GM18861 (cell line): ENCODE measurements around the gene CLCN5.
"Not testable (repeated sequence)": the region's sequence is repeated elsewhere in the genome, so short reads cannot be mapped to it uniquely, and the experiment has no call there.

ENCODE experiments used
- ATAC-seq: cut with Tn5 transposase; IDR thresholded peaks from one replicate; pipeline ENCODE4 v1.9.1; 2021; ENCODE audit not compliant: unreplicated experiment

The CLCN5 gene

DNA sequence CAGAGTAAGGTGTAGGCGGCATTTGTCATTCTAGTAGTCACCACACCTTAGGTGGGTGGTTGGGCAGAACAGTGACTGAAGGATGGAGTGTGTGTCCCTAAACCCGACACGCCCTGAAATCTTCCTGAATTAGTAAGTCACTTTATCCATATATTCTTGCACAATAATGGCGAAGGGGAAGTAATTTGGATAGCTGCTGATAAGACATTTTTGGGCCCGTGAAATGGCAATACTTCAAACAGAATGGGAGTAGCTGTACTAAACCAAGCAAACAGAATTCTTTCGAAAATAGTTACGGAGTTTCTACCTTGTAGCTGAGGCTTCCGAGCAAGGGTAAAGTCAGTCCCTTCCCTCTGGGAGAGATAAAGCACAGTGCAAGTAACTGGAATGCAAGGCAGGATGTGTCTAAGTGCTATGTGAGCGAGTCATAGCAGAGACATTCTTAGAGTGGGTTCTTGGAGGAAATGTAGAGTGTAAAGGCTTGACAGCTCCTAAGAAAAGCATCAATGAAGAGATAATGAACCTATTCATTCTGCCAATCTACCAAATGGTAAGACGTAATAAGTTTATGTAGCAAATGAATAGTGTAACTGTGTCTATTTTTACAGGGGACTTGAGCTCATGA, 72.8 kb downstream of the CLCN5 start:
- no peak for ATAC-seq

DNA sequence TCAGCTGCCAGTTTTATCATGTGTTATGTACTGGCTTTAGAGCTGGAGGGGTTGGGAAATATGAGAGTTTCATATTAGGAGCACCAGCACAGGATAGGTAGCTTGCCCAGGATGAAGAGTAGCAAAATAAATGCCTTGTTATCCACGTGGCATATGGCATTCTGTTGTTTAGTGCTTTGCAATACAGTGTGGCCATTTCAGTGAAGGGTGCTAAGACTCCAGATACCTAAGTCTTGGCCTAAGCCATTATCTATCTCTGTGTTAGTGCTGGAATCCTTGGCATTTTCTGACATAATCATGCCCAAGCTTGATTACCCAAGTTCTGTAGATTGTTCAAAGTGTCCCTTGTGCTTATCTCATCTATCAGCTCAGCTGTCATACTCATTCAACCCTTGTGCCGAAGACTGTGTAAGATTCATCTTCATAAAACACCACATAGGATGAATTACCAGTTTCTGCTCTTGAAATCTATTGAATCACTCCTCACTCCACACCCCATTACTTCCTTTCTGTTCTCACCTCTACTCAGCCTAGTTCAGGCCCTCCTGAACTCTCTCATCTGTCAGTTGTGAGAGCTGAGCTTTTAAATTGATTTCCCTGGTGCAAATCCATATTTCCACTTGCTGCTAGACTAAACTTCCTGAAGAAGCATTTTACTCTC, 73.5 kb downstream of the CLCN5 start:
- no peak for ATAC-seq

DNA sequence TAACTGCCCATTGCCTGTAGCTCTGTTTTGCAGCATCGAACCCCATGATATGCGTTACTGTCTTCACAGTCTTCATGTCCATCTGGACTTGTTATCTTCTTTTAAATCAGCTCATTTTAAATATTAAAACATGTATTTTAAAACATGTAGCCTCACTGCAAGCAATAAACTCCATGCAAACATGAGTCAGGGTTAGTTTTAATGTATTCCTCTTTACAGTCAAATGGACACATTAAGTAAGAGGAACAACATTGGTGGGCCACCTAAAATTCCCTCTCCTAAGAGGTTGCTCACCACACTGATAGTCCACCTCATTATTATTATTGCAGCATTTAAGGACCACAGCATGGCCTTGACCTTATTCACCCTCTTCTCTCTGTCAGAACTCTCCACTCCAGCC, 74.1 kb downstream of the CLCN5 start:
- ATAC-seq = no peak

DNA sequence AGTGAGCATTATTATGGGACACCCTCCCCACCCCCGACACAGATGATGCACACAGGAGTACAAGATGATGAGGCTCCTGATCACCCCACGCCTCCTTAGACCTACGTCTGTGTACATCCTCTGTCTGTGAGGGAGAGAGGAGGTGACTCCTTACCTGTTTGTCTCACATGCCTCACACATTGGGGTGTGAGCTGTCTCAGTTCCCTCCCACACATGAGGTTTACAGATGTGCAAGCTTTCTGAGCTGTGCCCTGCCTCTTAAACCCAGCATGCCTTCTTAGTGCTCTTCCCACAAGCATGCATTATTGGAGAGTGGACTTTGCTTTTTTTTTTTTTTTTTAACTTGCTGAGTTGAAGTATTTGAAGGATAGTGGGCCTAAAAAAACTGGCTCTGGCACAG, 76.7 kb downstream of the CLCN5 start:
- no peak for ATAC-seq

DNA sequence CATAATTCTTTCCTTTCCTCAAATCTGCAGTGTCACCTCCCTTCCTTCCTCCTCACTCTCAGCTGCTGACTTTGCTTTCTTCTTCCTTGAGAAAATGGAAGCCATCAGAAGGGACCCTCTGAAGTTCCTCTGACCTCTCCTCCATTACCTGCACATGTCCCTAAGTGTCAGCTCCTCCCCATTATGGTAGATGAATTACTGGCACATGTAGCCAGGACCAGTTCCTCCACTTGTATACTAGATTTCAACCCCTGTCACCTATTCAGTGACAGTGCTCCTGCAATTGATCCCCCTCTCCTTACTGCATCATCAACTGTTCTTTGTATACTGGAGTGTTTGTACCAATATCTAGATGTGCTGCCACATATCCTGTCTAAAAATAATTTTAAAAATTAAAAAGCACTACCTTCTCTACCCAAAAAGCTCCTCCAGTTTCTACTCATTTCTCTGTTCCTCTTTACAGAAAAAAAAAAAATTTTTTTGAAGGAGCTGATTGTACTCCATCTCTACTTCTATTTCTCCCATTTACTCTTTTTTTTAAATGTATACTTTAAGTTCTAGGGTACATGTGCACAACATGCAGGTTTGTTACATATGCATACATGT, 78.6 kb downstream of the CLCN5 start:
- no peak for ATAC-seq

DNA sequence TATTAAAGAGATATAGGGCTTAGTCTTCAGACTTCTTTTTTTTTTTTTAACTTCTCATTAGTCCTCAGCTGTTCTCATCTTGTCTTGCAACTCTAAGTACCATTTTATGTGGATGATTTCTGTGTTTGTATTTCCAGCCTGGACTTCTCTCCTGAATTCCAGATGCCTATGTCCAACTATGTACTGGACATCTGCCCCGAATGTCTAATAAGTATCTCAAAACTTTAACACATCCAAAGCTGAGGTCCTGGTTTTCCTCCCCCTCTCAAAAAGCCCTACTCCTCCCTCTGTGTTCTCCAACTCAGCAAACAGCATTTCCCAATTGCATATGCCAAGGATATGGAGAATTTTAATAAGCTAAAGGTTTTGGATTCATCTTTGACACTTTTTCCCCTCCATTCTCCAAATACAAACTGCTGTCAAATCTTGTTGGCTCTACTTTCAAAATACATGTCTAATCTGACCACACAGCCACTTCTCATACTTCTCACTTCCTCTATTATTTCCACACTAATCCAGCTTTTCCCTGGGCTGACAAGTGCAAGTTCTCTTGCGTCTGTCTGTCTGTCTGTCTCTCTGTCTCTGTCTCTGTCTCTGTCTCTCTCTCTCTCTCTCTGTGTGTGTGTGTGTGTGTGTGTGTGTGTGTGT, 79.8 kb downstream of the CLCN5 start:
- peak; percentile 58 for ATAC-seq

DNA sequence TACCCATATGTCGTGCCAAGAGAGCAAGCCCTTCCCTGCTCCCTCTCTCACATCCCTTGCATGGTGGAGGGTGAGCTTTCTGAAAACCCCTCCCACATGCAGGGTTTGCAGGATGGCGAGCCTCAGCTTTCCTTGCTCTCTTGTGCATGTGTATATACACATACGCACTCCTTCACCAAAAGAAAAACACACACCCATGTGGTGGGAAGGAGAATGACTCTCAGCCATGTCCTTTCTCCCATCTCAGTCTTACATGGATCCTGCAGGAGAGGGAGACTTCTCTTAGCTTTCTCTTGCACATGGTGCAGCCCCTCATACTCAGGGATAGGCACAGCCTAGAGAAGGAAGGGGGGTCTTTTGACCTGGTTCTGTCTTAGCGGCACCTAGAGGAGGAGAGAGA, 81.1 kb downstream of the CLCN5 start:
- ATAC-seq = no peak

DNA sequence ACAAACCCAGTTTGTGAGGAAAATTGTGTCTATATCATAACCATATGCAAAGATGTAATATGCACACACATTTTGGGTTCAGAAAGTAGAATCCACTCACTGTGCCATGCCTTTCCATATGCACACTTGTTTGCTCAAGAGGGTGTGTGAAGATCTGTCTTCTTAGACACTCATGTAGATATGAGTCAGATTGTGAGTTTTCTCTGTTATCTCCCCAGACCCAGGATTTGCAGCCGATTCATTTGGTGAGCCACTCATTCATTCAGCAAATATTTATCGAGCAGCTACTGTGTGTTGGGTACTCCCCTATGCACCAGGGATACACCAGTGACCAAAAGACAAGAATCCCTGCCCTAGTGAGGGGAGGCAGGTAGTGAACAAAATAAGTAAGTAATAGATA, 81.5 kb downstream of the CLCN5 start:
- ATAC-seq = no peak

DNA sequence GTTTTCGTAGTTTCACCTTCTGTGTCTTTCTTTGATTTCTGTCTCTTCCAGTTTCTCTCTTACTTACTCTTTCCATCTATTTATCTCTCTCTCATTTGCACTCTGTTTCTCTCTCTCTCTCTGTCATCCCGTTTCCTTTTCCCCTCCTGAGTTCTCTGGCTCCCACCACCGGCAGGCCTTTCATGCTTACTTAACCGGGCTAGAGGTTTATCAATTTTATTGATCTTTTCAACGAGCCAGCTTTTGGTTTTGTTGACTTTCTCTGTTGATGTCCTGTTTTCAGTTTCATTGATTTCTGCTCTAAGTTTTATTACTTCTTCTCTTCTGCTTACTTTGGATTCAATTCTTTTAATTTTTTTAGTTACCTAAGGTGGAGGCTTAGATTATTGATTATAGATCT, 103.2 kb downstream of the CLCN5 start:
- not testable (repeated sequence) for ATAC-seq

DNA sequence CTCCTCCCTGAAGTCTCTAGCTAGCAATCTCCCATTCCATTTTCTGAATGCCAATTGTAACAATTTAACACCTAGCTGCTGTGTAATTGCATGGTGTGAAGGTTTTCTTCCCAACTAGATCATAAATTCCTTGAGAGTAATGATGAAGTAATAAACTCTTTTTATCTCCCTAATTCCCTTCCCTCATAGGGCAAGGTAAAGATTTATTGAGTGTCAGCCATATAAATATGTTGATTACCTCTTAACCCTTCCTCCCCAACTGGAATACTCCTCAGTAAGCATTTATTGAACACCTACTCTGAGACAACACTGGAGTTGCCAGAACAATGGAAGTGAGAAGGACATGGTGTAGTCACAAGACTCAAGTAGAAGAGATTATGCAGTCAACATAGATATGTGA, 112.7 kb downstream of the CLCN5 start:
- ATAC-seq = no peak

DNA sequence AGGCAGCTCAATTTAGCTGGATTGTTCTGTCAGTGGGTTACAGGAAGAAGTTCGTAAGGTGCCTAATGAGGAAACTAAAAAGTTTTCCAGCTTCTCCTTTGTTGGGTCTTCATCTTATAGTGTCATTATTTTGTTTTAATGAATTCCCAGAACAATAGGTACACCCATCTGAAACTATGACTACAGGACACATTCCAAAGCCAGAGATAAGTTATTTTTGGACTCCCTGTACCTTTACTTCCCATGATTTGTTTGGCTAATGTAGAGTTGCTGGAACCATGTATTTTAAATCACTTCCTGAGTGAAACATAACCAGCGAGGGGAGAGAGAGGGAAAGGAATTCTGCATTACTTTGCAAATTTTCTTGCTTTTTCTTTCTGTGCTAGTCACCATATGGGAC, 114.0 kb downstream of the CLCN5 start:
- no peak for ATAC-seq

DNA sequence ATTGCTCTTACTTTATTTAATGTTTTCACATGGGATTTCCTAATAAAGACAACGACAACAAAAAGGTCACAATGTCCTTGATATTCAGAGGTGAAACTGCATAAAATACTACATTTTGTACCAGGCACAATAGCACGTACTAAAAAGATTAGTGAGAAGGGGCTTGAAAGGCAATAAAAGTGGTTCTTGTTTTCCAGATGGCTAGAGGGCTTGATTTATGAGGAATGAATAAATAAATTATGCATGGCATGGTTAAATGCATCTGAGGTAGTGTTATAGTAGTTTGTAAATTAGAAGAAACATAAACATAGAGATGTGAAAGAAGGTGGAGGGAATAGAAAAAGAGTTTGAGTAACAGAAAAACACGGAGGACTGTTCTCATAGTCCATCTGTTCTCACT, 123.4 kb downstream of the CLCN5 start:
- ATAC-seq = no peak

DNA sequence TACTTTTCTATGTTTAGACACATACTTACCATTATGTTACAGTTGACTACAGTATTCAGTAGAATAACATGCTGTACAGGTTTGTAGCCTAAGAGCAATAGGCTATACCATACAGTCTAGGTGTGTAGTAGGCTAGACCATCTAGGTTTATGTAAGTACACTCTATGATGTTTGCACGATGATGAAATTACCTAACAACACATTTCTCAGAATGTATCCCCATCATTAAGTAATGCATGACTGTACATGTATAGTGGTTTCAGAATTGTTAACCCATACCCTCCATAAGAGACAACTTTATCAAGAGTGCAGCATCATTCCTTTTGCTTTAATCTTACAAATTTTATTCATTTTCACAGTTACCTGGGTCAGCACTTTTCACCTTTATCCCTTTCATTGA, 126.8 kb downstream of the CLCN5 start:
- no peak for ATAC-seq

DNA sequence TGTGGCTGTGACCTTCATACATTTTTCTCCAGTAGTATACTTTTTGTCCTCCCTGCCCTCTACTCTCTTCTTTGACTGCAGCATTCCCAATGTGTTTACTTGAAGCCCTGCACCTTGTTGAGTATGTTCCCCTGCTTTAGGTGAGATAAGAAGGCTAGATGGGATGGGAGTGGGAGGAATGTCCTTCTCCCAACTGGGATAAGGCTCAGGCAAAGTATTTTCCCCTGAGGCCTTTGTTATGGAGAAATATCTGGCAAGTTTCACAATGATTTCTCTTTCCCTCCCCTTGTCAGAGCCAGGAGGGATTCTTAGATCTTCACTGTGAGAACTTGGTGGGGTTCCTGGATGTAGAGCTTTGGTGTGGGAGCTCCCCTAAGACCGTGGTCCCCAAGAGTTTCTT, 131.8 kb downstream of the CLCN5 start:
- ATAC-seq = no peak

DNA sequence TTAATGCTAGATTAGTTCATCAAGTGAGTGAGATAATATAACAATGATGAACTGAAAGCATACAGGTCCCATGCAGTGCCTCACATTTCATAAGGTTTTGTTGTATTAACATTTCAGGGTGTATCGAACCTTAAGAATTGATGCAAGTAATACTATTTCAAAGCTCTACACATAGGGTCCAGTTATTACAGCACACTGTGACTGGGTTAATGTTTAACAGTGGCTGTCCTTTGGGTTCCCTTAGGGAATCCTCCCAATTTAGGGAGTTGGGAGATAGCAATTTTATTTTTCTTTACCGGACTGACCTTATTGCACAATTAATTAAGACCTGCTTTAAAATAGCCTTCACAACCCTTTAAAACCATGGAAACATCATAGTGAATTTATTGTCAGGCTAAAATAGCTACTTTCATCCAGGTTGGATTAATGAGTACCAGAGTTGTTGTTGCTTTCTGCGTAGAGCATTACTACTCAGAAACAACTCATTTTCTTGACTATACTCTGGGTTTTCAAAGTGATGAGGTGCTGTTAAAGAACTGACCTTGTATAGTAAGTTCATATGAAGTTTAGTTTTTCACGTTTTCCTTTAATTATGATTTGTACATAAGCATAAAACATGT, 144.0 kb downstream of the CLCN5 start:
- ATAC-seq = no peak

DNA sequence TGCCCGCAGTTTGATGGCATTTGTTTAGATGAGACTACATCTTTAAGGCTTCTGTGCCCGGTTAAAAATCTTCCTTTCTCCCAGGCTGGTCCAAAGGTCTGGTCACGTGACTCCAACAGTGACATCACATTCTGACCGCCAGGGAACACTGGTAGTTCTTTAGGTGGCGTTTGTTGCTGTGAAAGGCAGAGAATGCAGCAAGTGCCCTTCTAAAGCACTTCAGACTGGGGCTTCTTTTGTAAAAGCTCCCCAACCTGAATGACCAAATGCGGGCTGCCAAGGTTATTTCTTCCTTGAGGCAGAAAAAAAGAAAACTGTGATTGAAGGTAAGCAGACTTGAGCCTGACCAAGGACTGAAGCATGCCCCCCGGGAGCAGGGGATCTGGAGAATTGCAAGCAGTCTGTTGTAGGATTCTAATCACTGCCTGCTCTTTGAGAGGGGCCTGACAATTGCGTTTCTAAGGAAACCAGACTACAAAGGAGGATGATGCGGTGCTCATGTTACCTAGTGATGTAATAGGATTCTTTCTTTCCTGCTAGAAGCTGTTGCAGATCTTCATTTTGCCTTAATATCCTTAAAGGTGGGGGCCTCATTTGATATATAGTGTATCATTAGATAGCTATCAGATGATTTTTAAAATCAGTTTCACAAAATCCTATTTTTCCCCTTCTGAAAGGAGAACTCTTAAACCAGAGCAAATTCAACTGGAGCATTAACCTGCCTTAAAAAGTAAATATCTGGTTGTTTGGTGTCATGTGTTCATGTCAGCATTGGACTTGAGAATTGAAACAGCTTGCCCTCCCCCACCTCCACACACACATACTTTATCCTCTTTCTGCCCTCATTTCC, 145.3 kb downstream of the CLCN5 start:
- no peak for ATAC-seq

DNA sequence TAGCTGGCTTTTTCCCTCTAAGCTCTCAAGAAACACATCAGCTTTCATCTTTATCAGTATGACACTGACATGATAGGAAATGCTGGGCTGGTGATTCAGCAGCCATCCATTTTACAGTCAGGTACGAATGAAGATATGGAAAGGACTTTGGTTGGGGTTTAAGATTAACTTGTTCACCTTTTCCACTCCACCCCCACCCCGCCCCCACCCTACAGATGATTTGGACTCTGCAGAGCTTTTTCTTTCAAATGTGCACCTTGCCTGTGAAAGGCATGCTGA, 145.8 kb downstream of the CLCN5 start:
- ATAC-seq = no peak

DNA sequence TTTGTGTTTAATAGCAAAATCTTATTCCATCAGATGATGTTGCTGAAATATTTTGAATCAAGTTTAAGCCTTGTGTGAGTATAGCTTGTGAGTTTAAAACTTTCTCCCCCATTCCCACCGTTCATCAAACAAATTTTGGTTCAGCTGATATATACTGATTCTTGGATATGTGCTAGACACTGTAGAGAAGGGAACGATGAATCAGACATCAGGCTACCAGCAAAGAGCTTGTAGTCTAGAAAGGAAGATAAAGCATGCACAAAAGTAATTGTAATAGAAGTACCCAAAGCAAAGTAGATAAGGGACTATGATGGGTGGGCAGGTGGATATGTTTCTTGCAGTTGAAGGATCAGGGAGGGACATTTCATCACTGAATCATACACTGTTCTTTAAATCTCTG, 146.5 kb downstream of the CLCN5 start:
- no peak for ATAC-seq

DNA sequence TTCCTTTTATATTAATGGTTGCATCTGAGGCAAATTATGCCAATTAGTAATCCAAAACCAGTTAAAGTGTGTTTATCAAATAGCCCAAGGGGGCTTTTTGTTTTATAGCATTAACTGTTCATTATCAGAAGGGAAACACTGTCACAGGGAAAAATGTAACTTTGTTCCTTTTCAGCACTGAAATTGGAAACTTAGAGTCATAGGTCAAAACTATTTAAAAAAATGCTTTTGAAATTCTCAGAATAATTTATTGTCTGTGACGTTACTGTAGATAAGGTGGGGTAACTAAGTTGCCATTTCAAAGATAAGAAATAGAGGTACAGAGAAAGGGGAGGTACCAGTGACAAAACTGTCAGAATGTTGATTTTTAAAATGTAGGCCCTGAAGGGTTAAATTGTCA, 149.1 kb downstream of the CLCN5 start:
- ATAC-seq = no peak

DNA sequence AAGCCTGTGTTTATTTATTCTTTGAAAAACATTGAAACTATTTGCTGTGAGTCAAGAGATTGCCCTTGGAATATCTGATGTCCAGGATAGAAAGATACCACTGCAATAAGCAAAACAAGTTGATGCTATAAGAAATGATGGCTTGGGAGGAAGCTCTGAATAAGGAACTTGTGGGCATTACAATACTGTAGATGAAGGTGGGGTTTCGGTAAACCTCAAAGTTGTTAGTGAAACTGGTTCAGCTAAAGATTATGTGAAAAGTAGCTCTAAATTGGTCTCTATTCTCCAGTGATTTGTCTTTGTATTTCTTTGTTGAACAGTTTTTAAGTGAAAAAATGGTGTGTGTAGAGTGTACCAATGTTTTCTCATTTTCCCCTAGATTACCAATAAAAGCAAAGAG, 149.7 kb downstream of the CLCN5 start:
- no peak for ATAC-seq

DNA sequence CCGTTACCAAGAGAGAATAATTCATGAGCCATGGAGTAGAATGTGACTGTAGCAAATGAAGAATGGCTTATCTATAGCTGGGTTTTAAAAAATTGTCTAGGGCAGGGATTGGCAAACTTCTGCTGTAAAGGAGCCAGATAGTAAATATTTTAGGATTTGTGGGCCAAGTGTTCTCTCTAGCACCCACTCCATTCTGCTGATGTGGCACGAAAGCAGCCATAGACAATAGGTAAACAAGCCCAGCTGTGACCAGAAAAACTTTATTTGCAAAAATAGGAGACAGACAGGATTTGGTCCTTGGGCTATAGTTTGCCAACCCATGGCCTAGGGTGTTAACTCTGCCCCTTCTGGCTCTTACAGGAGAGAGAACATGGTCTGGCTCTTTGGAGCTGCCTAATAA, 151.2 kb downstream of the CLCN5 start:
- no peak for ATAC-seq
